ENCODE data around the gene STOML2. TPM values are rescaled to one million over a fixed set of nuclear protein-coding genes. Genes with fewer than 3 reads are reported as not detected.

Gene STOML2
- total and polyA plus RNA-seq, 7 donors, result 87.2 to 145 (median 136) TPM

DNA sequence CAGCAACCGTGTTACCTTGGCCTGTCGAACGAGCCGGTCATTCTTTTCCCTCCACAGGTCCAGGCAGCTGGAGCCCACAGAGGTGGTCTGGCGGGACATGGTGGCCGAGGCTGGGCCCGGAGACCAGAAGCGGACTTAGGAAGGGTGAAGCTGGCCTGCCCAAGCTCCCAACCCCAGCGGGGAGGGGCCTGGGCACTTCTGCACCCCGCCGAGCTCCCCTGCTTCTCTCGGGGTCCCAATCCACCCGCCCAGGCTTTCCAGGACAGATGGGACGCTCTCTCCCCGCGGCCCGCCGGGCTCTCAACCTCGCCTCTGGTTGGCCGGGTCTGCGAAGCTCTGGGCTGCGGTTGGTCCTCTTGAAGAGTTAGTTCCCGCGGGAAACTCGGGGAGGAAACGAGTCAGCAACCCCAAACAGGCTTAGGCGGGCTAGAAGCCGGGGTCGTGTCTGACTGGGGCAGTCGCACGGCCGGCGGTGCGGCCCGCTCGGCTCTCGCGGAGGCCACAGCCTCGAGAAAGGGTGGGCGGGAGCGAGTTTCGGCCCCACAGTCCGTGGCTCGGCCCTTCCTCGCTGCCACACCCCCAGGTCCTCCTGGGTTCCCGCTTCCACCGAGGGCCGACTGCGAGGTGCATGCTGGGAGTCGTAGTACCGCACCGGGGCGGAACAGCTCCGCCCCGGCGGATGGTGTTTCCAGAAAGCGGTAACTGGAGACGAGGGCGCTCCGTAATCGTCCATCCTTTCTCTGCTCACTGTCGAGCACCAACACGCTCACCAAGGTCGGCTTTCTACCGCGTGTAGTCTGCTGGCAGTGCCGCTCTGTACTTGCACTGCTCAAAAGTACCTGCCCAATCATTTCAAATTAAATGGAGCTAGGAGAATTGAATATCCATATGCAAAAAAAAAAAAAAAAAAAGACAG lies 23.2 kb downstream of the STOML2 start, which contains the start of gene FANCG:
Gene FANCG (minus strand): TSS at position 517 of the 916 bp plus-strand sequence. CDS start 418 bp downstream, at position 99.
- Histone ChIP-seq H3K27ac (peak within 1 kb of the TSS; percentile 70 to 87 (median 78)), H3K36me3 (no peaks in the 10 kb centered on the region), H3K4me1 (peaks cover 0 to 20% (median 16%) of the 10 kb centered on the region in 4 donors), H3K9me3 (no peaks in the 10 kb centered on the region), H3K27me3 (no peaks in the 10 kb centered on the region), H3K4me3 (peak within 1 kb of the TSS; percentile 62 to 74 (median 72))
- peak; percentile 95 for DNase-seq
- TF ChIP-seq, protein P1, sequence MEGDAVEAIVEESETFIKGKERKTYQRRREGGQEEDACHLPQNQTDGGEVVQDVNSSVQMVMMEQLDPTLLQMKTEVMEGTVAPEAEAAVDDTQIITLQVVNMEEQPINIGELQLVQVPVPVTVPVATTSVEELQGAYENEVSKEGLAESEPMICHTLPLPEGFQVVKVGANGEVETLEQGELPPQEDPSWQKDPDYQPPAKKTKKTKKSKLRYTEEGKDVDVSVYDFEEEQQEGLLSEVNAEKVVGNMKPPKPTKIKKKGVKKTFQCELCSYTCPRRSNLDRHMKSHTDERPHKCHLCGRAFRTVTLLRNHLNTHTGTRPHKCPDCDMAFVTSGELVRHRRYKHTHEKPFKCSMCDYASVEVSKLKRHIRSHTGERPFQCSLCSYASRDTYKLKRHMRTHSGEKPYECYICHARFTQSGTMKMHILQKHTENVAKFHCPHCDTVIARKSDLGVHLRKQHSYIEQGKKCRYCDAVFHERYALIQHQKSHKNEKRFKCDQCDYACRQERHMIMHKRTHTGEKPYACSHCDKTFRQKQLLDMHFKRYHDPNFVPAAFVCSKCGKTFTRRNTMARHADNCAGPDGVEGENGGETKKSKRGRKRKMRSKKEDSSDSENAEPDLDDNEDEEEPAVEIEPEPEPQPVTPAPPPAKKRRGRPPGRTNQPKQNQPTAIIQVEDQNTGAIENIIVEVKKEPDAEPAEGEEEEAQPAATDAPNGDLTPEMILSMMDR (IDR thresholded peaks at IDR 0.05), result no peak
- peak in 3 of 4 donors; percentile 63 to 84 (median 65) for TF ChIP-seq POLR2AphosphoS5 (IDR thresholded peaks at IDR 0.05)
- no peak for TF ChIP-seq POLR2A (IDR thresholded peaks at IDR 0.05)
- 0% methylated on average over 67 of the region's 67 CpGs for WGBS, 2 donors
- intact Hi-C loops (cut with DNase I), result loop anchor here (2.0 kb wide), 2 partner anchors 15 to 23 kb away; partner anchors contain the start of gene STOML2

DNA sequence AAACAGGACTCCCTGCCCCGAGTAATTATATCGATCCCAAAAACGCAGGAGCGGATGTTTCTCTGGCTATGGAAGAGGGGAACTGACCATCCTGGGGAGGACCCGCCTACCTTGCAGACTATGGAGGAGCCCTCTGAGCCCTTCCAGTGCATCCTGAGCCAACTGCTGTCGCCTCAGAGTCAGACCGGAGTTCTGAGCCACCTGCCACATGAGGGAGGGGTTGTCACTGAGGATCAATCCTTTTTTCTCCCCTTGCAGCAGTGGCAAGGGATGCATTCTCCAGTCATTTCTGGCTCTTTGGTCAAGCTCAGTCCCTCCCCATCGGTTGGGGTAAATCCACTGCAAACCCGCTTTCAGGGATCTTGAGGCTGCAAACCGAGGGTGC lies 23.9 kb downstream of the STOML2 start:
- no peaks in the 10 kb centered on the region for H3K27me3 ChIP-seq
- WGBS, 2 donors, result 5 to 8% methylated on average over 10 of the region's 10 CpGs
- H3K4me1 ChIP-seq, result peaks cover 0 to 20% (median 16%) of the 10 kb centered on the region in 4 donors
- intact Hi-C loops (cut with DNase I), result no loop called here
- H3K27ac ChIP-seq, result peak overlapping the region; percentile 70 to 87 (median 78)
- no peaks in the 10 kb centered on the region for H3K9me3 ChIP-seq
- peak overlapping the region; percentile 62 to 74 (median 72) for H3K4me3 ChIP-seq
- no peak for TF ChIP-seq POLR2A (IDR thresholded peaks at IDR 0.05)
- TF ChIP-seq POLR2AphosphoS5 (IDR thresholded peaks at IDR 0.05), result no peak
- TF ChIP-seq EP300 (IDR thresholded peaks at IDR 0.05), result no peak
- TF ChIP-seq, protein P1 (IDR thresholded peaks at IDR 0.05), result no peak
- DNase-seq, result peak; percentile 35
- no peaks in the 10 kb centered on the region for H3K36me3 ChIP-seq

DNA sequence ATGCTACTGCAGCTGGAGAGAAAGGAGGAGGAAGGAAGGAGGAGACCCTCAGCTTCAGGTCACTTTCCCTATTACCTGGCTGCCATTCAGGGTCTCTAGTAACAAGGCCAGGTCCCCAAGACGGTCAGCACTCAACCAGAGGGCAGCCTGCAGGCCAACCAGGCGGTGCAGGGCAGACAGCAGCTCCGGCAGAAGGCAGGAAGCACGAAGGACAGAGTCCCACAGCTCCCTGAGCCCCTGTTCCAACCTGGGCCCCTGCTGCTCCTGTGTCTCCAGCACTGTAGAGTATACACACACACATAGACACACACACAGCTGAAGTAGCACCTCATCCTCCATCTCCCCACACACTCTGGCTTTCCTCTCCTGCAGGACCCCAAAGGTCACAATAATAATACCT lies 24.9 kb downstream of the STOML2 start:
- Histone ChIP-seq H3K36me3 (no peaks in the 10 kb centered on the region), H3K27ac (no peak overlapping the region), H3K4me1 (peaks cover 0 to 21% (median 16%) of the 10 kb centered on the region in 4 donors), H3K4me3 (no peak overlapping the region), H3K9me3 (no peaks in the 10 kb centered on the region), H3K27me3 (no peaks in the 10 kb centered on the region)
- TF ChIP-seq EP300 (IDR thresholded peaks at IDR 0.05) (no peak), POLR2AphosphoS5 (IDR thresholded peaks at IDR 0.05) (no peak), POLR2A (IDR thresholded peaks at IDR 0.05) (no peak)
- TF ChIP-seq, protein P1 (IDR thresholded peaks at IDR 0.05), result no peak
- intact Hi-C loops (cut with DNase I), result no loop called here
- no peak for DNase-seq
- 83 to 84% methylated on average over 4 of the region's 4 CpGs for WGBS, 2 donors

DNA sequence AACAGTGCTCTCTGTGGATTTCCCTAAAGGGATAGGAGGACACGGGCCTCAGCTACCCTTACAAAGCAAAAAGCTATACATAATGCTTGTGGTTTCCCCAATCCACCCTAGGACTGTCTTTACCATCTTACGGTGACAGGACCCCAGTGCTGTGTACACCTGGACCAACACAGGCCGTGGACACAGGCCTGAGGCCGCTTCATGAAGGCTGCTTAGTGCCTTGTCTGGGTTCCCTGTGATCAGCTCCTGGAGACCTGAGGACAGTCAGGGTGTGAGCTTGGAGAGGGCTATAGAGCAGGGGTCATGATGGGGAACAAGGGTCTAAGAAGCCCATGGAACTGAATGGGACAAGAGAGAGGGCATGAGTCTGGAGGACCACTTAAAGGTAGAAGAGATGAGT lies 26.1 kb downstream of the STOML2 start:
- Histone ChIP-seq H3K9me3 (no peaks in the 10 kb centered on the region), H3K4me1 (peaks cover 0 to 25% (median 16%) of the 10 kb centered on the region in 4 donors), H3K27me3 (no peaks in the 10 kb centered on the region), H3K36me3 (no peaks in the 10 kb centered on the region), H3K27ac (no peak overlapping the region), H3K4me3 (no peak overlapping the region)
- DNase-seq, result no peak
- intact Hi-C loops (cut with DNase I), result no loop called here
- TF ChIP-seq, protein P1 (IDR thresholded peaks at IDR 0.05), result no peak
- no peak for TF ChIP-seq POLR2AphosphoS5 (IDR thresholded peaks at IDR 0.05)
- TF ChIP-seq POLR2A (IDR thresholded peaks at IDR 0.05), result no peak
- TF ChIP-seq EP300 (IDR thresholded peaks at IDR 0.05), result no peak
- 92 to 95% methylated on average over 4 of the region's 4 CpGs for WGBS, 2 donors

All from sigmoid colon (tissue), 7 donors.